Effector CD8-positive, alpha-beta T cell (primary cell): ENCODE measurements around the gene GRB2.
"Not testable (repeated sequence)": the region's sequence is repeated elsewhere in the genome, so short reads cannot be mapped to it uniquely, and the experiment has no call there.

Source experiments
- DNase-seq: peaks from one replicate; lab custom pipeline; 2025; lab: John Stamatoyannopoulos, UW

Gene GRB2

GRCh38 chr17:75387771-75388170, 17.7 kb downstream of the GRB2 start:
- no peak for DNase-seq

- no peak for DNase-seq
Measured at GRCh38 chr17:75386430-75386829, 19.0 kb downstream of the GRB2 start.

GRCh38 chr17:75384751-75385150, 20.7 kb downstream of the GRB2 start:
- DNase-seq: no peak

- DNase-seq: no peak
Measured at GRCh38 chr17:75383842-75384195, 21.7 kb downstream of the GRB2 start.

- DNase-seq: no peak
Measured at GRCh38 chr17:75380750-75381149, 24.7 kb downstream of the GRB2 start.

- DNase-seq: no peak
Measured at GRCh38 chr17:75380315-75380714, 25.2 kb downstream of the GRB2 start.

- not testable (repeated sequence) for DNase-seq
Measured at GRCh38 chr17:75379426-75379825, 26.1 kb downstream of the GRB2 start.

GRCh38 chr17:75373280-75373679, 32.2 kb downstream of the GRB2 start:
- no peak for DNase-seq

GRCh38 chr17:75371981-75372380, 33.5 kb downstream of the GRB2 start:
- no peak for DNase-seq

GRCh38 chr17:75371339-75371738, 34.1 kb downstream of the GRB2 start:
- DNase-seq: no peak

GRCh38 chr17:75370286-75370915, 35.1 kb downstream of the GRB2 start:
- no peak for DNase-seq

- not testable (repeated sequence) for DNase-seq
Measured at GRCh38 chr17:75367838-75368789, 37.4 kb downstream of the GRB2 start.

GRCh38 chr17:75367312-75367711, 38.2 kb downstream of the GRB2 start:
- no peak for DNase-seq

- DNase-seq: no peak
Measured at GRCh38 chr17:75366432-75366831, 39.0 kb downstream of the GRB2 start.

GRCh38 chr17:75365931-75366275, 39.6 kb downstream of the GRB2 start:
- no peak for DNase-seq

- DNase-seq: no peak
Measured at GRCh38 chr17:75365009-75365930, 40.2 kb downstream of the GRB2 start.

GRCh38 chr17:75364078-75364477, 41.4 kb downstream of the GRB2 start:
- no peak for DNase-seq

- no peak for DNase-seq
Measured at GRCh38 chr17:75361996-75362395, 43.5 kb downstream of the GRB2 start.

- DNase-seq: no peak
Measured at GRCh38 chr17:75361344-75361743, 44.1 kb downstream of the GRB2 start.

GRCh38 chr17:75356260-75356937, 49.1 kb downstream of the GRB2 start:
- no peak for DNase-seq

- no peak for DNase-seq
Measured at GRCh38 chr17:75353176-75353575, 52.3 kb downstream of the GRB2 start.

GRCh38 chr17:75352079-75352569, 53.4 kb downstream of the GRB2 start:
- no peak for DNase-seq
